ENCODE measurements around the gene BDP1.
"Not testable (repeated sequence)": the region's sequence is repeated elsewhere in the genome, so short reads cannot be mapped to it uniquely, and the experiment has no call there.

BDP1 gene

DNA sequence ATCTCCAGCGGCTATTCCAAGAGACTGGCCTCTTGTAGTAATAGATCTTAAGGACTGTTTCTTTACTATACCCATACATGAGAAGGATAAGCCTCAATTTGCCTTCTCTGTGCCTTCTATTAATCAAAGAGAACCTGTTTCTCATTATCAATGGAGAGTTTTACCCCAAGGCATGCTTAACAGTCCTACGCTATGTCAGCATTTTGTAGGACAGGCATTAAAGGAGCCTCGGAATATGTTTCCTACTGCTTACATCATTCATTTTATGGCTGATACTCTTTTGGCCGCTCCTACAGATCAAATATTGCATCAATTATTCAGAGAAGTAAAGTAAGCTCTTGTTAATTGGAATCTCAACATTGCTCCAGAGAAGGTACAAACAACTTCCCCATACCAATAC lies 120.1 kb downstream of the BDP1 start:
- not testable (repeated sequence) for DNase-seq

DNA sequence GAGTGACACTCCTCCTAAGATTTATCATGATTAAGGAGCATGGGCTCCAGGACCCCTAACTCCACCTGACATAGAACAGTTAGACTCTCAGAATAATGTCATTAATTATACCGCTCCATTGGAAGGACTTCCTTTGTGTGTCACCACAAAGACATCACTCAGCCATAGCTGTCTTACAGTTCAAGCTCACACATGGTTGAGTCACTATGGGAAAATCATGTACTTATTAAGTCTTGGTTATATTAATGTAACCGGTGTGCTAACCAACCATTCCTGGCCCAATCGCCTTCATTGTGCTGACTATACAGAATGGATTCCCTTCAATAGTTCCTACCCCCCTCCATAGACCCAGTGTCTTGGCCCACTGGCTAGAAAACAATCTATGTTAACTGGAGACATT lies 120.8 kb downstream of the BDP1 start:
- DNase-seq = peak; percentile 17

DNA sequence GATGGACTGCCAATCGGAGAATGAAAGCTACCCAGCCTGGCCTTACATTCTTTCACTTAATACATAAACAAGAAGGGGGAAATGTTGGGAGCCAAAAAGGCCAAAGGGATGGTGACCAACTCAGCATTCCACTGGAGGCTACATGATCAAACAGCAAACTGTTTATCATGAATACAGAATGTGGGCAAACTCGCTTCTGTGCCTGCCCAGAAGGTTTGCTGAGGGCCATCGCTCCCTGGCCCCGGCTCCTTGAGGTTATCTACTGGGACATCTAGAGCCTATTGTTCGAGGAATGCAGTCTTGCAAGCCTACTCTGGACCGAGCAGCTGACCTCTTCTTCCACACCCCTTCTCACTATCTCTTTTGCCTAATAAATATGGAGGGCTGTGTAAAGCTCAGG lies 122.4 kb downstream of the BDP1 start:
- not testable (repeated sequence) for DNase-seq

DNA sequence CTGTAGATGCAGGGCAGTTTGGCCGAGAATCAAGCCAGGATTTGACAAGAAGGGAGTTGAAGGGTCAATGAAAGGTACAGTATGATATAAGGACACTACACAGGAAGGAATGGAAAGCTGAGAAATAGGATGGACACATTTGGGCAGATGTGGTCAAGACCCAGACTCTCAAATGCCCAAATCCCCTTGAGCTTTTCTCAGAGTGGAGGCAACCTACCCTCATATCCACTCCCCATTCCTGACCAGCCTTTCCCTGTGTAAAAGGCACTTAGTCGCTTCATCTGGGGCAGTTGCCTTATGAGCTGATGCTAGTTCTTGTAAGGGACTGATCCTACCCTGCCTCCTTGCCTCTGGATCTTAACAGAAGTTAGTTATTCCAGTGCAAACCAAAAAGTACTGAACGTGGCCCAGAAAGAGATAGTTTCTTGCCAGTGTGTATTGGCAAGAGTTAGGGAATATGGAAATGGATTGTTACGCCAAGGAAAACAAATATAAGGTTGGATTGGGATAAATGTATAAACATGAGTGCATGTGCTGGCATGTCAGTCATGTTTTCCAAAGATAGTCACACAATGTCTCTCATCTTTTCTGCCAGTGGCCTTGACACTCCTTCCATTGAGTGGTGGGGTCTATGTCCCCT lies 127.6 kb downstream of the BDP1 start:
- no peak for DNase-seq

DNA sequence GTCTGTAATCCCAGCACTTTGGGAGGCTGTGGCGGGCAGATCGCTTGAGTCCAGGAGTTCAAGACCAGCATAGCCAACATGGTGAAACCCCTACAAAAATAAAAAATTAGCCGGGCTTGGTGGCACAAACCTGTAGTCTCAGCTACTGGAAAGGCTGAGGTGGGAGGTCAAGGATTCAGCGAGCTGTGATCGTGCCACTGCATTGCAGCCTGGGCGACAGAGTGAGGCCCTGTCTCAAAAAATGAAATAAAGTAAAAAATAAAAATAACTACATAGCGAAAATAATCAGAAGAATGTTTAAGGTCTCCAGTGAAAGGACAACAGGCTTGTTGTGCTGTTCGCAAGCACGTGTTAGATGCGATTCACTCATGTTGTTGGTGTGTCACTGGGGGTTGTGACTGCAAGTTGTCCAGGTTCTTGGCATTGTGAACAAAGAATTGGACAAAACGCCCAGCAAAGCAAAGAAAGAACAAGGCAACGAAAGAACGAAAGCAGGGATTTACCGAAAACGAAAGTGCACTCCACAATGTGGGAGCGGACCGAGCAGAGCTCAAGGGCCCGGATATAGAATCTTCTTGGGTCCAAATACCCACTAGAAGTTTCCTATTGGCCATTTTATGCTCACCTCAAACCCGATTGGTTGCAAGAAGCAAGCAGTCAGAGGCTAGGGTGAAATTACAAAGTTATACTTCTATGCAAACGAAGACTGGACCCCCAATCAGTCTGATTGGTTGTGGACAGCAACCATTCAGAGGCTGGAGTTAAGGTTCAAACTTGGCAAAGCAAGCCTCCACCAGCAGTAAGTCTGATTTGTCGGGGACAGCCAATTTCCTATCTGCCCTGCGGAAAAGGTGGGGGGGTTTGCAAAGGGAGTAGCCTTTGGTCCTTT lies 130.8 kb downstream of the BDP1 start:
- DNase-seq = peak; percentile 48

DNA sequence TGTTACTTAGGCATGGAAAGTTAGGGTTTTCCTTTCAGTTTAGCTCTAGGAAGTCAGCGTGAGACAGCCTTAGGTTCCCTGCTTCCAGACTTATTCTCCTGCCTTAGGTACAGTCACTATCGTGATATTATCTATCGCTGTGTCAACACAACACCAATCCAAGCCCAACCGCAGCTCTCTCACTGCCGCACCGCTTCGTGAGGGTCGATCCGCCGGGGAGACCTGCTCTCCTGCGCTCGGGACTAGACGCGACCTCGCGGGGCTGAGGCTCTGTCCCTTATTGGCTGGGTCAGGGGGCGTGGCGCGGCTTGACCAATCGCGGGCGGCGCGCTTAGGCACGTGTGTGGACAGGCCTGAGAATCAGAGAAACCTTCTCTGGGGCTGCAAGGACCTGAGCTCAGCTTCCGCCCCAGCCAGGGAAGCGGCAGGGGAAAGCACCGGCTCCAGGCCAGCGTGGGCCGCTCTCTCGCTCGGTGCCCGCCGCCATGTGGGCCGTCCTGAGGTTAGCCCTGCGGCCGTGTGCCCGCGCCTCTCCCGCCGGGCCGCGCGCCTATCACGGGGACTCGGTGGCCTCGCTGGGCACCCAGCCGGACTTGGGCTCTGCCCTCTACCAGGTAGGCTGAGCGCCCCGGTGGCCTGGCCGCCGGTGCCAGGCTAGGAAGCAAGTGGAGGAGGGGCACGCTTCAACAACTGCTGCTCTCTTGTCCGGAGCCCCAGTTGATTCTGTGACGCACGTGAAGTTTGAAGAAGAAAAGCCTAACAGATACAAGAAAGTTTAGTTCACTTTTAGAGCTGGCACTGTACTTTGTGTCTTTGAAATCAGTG lies 131.7 kb downstream of the BDP1 start, which contains the start of gene MCCC2:
MCCC2 (plus strand) TSS at position 400 of the 825 bp plus-strand sequence; CDS start at position 486, 86 bp downstream.
- peak; percentile 96 for DNase-seq

DNA sequence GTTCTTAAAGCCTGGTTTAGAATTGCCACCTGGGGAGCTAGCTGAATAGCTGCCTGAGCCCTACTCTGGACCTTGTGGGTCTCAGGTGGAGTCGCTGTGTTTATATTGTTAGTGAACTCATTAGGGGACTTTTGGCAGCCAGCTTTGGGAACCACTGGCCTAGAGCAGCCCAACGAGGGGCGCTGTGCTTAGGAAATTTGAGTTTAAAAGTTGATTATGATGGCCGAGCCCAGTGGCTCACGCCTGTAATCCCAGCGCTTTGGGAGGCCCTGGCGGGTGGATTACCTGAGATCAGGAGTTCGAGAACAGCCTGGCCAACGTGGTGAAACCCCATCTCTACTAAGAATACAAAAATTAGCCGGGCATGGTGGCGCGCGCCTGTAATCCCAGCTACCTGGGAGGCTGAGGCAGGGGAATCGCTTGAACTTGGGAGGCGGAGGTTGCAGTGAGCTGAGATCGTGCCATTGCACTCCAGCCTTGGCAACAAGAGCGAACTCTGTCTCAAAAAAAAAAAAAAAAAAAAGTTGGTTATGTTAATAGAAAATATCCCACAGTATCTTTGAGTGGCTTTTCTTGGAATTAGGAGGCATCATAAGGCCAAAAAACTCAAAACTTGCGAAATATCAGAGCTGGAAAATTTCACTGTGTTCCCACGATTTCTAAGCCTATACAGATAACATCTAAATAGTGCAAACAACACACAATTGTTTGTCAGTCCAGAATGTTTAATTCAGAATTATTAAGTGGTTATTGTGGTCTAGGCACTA lies 132.5 kb downstream of the BDP1 start:
- peak; percentile 1 for DNase-seq

DNA sequence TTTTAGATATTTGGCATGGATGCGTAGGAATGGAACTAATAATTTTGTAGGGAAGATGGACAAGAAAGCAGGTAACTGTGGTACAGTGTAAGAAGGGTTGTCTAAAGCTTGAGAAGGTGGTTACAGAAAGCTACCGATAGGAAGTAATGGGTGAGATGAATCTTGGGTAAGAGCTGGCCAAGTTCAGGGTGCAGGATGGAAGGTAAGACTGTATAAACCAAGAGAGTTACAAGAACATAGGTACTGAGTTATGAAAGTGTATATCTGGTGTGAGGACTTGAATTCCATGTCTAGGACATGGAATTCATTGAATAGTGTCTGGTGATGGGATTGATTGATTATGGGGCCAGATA lies 133.1 kb downstream of the BDP1 start:
- DNase-seq = no peak

DNA sequence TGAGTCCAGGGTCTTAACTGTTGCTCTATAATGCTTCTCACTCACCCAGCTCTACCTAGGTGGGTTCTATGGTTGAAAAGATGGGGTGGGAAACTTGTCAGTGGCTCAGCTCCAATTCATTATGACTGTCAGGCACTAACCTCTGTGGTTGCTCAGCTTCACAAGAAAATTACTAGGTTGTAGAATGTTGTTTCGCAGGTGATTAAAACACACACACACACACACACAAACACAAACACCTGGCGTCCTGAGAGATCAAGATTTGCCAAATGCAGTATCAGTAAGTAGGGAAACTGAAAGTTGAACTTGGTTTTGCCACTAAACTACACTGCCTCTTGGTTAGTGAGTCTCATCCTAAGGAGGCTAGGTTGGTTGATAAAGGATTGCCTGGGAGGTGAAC lies 134.5 kb downstream of the BDP1 start:
- no peak for DNase-seq

DNA sequence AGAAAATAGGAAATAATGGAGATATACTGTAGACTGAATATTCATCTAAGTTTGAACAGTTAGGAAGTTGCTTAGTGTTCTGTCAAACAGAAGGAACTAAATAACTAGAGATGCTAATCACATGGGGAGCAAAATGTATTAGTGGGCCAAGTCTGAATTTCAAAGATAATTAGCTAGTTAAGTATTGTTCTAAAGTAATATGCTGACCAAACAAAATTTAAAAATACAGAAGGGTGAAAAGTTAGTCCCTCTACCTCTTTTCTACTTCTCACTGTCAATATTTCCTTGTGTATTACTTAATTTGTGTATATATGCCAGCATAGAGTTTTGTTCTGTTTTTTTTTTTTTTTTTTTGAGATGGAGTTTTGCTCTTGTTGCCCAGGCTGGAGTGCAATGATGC lies 135.6 kb downstream of the BDP1 start:
- no peak for DNase-seq

DNA sequence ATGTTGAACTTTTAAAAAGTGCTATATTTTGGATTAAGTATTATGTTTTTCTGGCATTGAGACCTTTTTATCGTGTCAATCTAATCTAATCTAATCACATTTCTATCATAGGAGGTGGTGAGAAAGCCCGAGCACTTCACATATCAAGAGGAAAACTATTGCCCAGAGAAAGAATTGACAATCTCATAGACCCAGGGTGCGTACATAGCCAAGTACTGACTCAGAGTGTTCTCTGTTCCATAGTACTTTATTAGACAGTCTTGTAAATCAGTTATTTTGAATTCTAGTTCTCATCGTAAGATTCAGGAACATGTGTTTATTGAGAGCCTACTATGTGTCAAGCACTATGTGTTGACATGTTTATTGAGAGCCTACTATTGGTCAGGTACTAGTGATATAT lies 140.7 kb downstream of the BDP1 start:
- DNase-seq = no peak

DNA sequence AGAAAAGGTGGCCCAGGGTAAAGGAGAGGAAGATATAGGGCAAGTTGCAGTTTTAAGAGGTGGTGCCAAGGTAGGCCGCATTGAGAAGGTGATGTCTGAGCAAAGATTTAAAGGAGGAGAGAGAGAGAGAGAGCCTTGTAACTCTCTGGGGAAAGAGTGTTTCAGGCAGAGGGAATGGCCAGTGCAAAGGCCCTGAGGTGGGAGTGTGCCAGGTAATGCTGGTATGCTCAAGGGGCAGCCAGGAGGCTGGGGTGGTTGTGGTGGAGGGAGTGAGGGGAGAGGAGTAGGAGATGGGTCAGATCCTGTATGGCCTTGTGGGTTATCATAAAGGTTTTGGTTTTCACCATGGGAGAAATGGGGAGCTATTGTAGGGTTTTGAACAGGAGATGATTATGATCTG lies 141.6 kb downstream of the BDP1 start:
- no peak for DNase-seq

DNA sequence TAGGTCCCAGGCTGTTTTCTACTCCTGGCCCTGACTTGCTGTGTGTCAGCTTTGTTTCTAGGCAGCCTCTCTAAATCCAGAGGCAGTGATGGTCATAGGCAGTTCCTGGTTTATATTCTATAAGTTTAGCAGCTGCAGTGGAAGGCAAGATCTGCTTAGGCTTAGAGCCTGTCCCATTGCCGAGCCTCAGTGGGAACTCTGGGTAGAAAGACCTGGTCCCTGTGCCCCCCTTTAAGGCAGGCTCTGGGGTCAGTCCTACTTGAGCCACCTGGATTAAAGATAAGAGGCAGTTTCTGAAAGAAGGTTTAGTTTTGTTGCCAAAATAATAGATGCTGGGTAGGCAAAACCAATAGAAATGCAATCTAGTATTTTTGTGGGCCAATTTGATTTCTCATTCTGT lies 145.3 kb downstream of the BDP1 start:
- DNase-seq = no peak

DNA sequence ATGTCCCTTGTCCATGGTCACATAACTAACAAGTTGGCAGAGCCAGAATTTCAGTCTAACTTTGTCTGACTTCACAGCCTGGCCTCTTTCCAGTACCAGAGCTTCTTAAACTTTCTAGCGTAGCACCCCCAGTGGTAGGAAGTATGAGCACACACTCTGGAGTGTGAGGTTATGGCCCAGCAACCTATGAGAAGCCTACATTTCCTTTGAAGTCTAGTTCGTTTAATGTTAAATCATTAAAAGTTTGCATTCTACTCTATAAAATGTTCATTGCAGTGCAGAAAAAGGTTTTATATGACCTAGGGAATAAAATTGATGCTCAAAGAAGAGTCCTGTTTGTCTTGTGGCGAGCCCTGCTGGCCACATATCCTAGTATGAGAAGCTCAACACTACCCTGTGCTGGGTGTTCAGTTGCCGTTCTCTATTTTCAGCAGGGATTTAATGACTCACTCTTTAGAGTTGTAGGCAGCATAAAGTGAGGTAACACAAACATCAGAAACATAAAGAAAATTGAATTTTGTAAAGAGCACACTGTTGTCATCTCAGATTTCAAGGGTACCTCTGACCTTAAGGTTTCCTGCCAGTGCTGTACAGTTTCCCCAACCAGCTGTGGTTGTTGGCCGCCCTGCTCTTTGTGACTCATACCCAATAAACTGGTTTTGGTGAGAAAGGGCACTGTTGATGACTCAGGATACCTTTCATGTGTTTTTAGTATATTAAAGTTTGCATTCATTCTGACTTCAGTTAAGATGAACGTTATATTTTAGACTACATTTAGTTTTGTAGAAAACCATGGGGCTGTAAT lies 146.0 kb downstream of the BDP1 start:
- peak; percentile 90 for DNase-seq

DNA sequence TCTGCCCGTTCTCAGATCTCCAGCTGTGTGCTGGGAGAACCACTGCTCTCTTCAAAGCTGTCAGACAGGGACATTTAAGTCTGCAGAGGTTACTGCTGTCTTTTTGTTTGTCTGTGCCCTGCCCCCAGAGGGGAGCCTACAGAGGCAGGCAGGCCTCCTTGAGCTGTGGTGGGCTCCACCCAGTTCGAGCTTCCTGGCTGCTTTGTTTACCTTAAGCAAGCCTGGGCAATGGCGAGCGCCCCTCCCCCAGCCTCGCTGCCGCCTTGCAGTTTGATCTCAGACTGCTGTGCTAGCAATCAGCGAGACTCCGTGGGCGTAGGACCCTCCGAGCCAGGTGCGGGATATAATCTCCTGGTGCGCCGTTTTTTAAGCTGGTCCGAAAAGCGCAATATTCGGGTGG lies 154.5 kb downstream of the BDP1 start:
- not testable (repeated sequence) for DNase-seq

DNA sequence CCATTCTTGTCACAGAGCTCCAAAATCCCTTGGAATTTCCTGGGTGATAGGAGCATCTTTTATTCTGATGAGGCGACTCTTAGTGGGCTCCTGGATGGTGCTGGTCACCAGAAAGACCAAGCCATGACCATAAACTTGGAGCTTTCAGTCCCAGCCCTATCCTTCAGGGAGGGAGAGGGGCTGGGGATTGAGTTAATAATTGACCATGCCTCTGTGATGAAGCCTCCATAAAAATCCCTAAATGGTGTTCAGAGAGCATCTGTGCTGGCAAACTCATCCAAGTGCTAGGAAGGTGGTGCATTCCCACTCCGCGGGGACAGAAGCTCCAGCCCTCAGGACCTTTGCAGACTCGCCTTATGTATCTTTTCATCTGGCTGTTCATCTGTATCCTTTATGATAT lies 160.4 kb downstream of the BDP1 start:
- no peak for DNase-seq

All from fibroblast of skin of right biceps (primary cell).